Osteocyte (in vitro differentiated cells): ENCODE data around the gene DACH1. TPM values are rescaled to one million over a fixed set of nuclear protein-coding genes. Genes with fewer than 3 reads are reported as not detected.

Experiments
- DNase-seq: peaks from one replicate; pipeline ENCODE4 v3.0.0; 2021; ENCODE audit warnings: mixed read lengths; ENCODE audit not compliant: unreplicated experiment; ENCODE audit errors: extremely low spot score
- H3K27ac Mint-ChIP-seq: one replicate; pipeline ENCODE4 v1.8.0; 2021; ENCODE audit warnings: mild to moderate bottlenecking, mixed read lengths; ENCODE audit not compliant: unreplicated experiment
- H3K27me3 Mint-ChIP-seq: one replicate; pipeline ENCODE4 v1.8.0; 2021; ENCODE audit warnings: mixed read lengths; ENCODE audit not compliant: unreplicated experiment
- H3K36me3 Mint-ChIP-seq: one replicate; pipeline ENCODE4 v1.8.0; 2021; ENCODE audit warnings: mixed read lengths; ENCODE audit not compliant: unreplicated experiment
- H3K4me1 Mint-ChIP-seq: one replicate; pipeline ENCODE4 v1.8.0; 2021; ENCODE audit warnings: mixed read lengths; ENCODE audit not compliant: unreplicated experiment
- H3K4me3 Mint-ChIP-seq: one replicate; pipeline ENCODE4 v1.8.0; 2021; ENCODE audit warnings: mild to moderate bottlenecking, moderate library complexity, mixed read lengths; ENCODE audit not compliant: unreplicated experiment
- H3K9me3 Mint-ChIP-seq: one replicate; pipeline ENCODE4 v1.8.0; 2021; ENCODE audit warnings: mixed read lengths; ENCODE audit not compliant: unreplicated experiment
- total RNA-seq: library from RNA; stranded (reverse); gene quantifications from 2 replicates; pipeline ENCODE4 v1.2.1, GENCODE V29; 2021
- TF ChIP-seq, protein P1 (sequence below): fragments of 200-600 bp; sonication (generic); IDR thresholded peaks from 2 replicates; pipeline ENCODE4 v1.5.0; 2021; ENCODE audit warnings: antibody characterized with exemption, mild to moderate bottlenecking, moderate library complexity

The DACH1 gene
- total RNA-seq, 1 donor from 2014 or later, result 0.54 TPM

DNA sequence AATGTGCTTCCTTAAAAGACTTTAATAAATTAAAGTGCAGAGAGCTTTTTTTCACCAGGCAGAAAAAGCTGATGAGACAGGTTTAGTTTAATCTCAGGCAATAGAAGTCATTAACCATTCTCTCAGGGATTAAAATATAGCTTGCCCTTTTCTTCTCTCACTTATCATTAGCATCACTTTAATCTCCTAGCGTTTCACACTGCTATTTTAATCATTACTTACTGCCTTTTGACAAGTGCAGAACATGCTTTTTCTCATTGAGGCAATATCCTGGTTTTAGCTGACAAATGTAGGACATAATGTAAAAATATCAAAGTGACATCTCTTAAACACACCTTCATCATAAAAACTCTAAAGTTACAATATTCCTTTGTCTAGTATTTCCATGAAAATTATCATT, 94.6 kb downstream of the DACH1 start:
- Mint-ChIP-seq H3K27ac (no peak overlapping the region), H3K4me3 (no peak overlapping the region), H3K4me1 (no peaks in the 10 kb centered on the region), H3K36me3 (no peaks in the 10 kb centered on the region), H3K9me3 (no peaks in the 10 kb centered on the region), H3K27me3 (no peaks in the 10 kb centered on the region)
- TF ChIP-seq, protein P1, sequence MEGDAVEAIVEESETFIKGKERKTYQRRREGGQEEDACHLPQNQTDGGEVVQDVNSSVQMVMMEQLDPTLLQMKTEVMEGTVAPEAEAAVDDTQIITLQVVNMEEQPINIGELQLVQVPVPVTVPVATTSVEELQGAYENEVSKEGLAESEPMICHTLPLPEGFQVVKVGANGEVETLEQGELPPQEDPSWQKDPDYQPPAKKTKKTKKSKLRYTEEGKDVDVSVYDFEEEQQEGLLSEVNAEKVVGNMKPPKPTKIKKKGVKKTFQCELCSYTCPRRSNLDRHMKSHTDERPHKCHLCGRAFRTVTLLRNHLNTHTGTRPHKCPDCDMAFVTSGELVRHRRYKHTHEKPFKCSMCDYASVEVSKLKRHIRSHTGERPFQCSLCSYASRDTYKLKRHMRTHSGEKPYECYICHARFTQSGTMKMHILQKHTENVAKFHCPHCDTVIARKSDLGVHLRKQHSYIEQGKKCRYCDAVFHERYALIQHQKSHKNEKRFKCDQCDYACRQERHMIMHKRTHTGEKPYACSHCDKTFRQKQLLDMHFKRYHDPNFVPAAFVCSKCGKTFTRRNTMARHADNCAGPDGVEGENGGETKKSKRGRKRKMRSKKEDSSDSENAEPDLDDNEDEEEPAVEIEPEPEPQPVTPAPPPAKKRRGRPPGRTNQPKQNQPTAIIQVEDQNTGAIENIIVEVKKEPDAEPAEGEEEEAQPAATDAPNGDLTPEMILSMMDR, result no peak
- DNase-seq, result no peak

DNA sequence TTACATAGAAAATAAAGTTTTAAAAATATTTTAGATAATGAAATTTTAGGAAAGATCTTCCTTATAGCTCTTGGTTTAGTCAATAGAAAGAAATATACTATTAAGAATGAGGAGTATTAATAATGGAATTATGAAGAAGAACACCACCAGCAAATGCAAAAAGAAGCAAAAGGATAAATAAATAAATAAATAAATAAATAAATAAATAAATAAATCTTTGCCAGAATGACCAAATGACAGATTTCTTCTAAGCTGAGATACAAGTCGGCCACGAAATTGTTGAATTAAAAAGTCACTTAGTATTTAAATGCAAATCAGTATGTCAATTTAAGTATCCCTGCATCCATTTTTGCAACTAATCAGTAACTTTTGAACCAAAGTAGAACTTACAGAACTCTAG, 95.9 kb downstream of the DACH1 start:
- H3K4me1 Mint-ChIP-seq, result no peaks in the 10 kb centered on the region
- H3K9me3 Mint-ChIP-seq, result no peaks in the 10 kb centered on the region
- H3K27me3 Mint-ChIP-seq, result no peaks in the 10 kb centered on the region
- TF ChIP-seq, protein P1, result no peak
- H3K4me3 Mint-ChIP-seq, result no peak overlapping the region
- no peak overlapping the region for H3K27ac Mint-ChIP-seq
- no peak for DNase-seq
- H3K36me3 Mint-ChIP-seq, result no peaks in the 10 kb centered on the region

DNA sequence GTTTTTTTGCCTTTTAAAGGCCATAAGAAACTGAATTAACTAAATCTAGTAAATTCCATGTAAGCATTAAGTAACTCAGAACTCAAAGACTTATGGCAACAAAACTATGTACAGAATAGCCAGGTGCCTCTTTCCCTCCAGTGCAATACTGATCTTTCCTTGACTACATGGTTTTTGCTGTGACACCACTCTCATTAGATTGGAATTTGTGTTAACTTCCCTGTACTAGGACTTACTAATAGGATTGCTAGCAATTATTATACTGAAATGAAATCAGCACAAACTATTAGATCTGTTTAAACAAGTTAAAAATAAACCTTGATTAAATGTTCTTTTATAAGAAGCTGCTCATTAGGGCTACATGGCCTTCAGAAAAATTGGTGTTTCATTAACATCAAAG, 96.3 kb downstream of the DACH1 start:
- Mint-ChIP-seq H3K9me3 (no peaks in the 10 kb centered on the region), H3K27me3 (no peaks in the 10 kb centered on the region), H3K4me1 (no peaks in the 10 kb centered on the region), H3K4me3 (no peak overlapping the region), H3K36me3 (no peaks in the 10 kb centered on the region), H3K27ac (no peak overlapping the region)
- TF ChIP-seq, protein P1, result no peak
- no peak for DNase-seq

DNA sequence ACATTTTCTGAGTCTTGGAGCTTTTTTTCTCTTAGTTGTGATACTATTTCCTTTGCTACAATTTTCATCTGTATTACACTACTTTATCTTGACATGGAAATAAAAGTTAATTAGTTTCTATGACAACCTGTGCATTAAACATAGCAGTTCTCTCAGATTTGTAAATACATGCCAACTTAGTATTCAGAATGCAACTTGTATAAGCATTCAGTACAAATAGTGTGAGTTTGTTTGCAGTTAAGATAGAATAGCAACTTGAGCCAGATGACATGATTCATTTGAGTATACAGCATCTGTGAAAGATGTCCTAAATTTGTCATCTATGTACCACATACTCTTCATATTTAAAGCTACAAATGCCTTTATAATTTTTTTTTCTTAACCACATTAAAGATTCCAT, 98.1 kb downstream of the DACH1 start:
- TF ChIP-seq, protein P1, result no peak
- Mint-ChIP-seq H3K36me3 (no peaks in the 10 kb centered on the region), H3K27me3 (no peaks in the 10 kb centered on the region), H3K27ac (no peak overlapping the region), H3K9me3 (no peaks in the 10 kb centered on the region), H3K4me3 (no peak overlapping the region), H3K4me1 (no peaks in the 10 kb centered on the region)
- DNase-seq, result no peak

DNA sequence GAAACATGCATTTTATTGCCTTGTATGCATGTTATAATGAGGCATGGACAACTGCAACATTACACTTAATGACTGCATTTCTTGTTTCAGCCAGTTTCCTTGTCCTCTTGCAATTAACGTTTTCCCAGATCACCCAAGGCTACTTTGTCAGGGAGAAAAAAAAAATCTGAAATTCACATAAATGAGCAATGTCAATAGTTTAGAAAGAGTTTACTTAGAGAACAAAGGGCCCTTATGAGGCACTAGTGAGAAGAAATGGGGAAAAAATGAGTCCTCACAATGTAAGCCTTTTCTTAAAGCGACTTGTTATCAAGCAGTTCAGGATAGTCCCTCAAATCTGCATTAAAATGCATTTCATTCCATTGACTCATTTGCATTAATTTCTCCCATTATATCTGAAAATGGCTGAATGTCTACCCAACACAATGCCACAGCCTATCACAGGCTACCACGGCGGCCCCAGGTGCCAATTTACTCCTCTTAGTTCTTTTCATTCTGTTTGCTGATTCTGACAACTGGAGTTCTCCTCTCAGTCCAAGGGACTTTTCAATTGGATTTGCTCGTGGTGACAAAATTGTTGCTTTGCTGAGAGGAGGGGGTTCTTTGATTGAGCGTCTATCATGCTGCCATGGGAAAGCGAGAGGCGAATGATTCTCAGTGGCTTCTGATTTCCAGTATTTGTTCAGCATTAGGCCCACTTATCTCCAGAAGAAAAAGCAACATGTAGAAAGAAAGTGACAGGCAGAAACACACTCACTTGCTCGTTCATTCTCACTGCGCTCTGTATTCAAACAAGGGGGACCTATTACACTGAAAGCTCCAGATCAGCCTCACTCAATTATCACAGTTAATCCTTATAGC, 107.1 kb downstream of the DACH1 start:
- Mint-ChIP-seq H3K27ac (no peak overlapping the region), H3K27me3 (no peaks in the 10 kb centered on the region), H3K4me3 (no peak overlapping the region), H3K36me3 (no peaks in the 10 kb centered on the region), H3K9me3 (no peaks in the 10 kb centered on the region), H3K4me1 (no peaks in the 10 kb centered on the region)
- TF ChIP-seq, protein P1, result no peak
- no peak for DNase-seq
